Endothelial cell of umbilical vein (primary cell): ENCODE data around the gene MUC4. TPM values are rescaled to one million over a fixed set of nuclear protein-coding genes. Genes with fewer than 3 reads are reported as not detected.
"Not testable (repeated sequence)": the region's sequence is repeated elsewhere in the genome, so short reads cannot be mapped to it uniquely, and the experiment has no call there.

Experiments used
- BruUV-seq: library from RNA; stranded (reverse); fragments of 400-500 nt; replicated peaks from 2 replicates; lab custom pipeline; 2021; lab: Mats Ljungman, UMichigan
- CTCF ChIA-PET: fragments of 300-600, 350-600 bp; sonication (Branson Sonifier 250); formaldehyde crosslinking; loops from one replicate; lab custom pipeline; 2021; ENCODE audit warnings: antibody characterized with exemption, inconsistent platforms; lab: Charles Lee
- POLR2A ChIA-PET: fragments of 300-600, 350-600 bp; sonication (Branson Sonifier 250); formaldehyde crosslinking; loops from one replicate; lab custom pipeline; 2021; ENCODE audit warnings: antibody characterized with exemption, inconsistent platforms; lab: Charles Lee
- DNase-seq: peaks from one replicate; pipeline ENCODE4 v3.0.0-alpha.2; 2011; ENCODE audit warnings: low read depth, low spot score
- FAIRE-seq: peaks from 2 replicates; lab custom pipeline; 2011; peaks lifted over from hg19 to GRCh38; lab: Jason Lieb, UNC
- H2AFZ ChIP-seq: 2 replicates; pipeline ENCODE4 v1.6.0; 2012; ENCODE audit warnings: low read depth, low read length, control low read depth, inconsistent platforms
- H3K27ac ChIP-seq: 2 replicates; pipeline ENCODE4 v1.5.1; 2011; ENCODE audit warnings: low read depth, mild to moderate bottlenecking, control low read depth, low read length, moderate library complexity; ENCODE audit not compliant: insufficient read depth
- H3K27me3 ChIP-seq, 2 experiments: 2 replicates each; pipeline versions ENCODE4 v1.6.0 to v1.6.1; 2011; ENCODE audit warnings: low read length in 2 of 2, mixed read lengths in 1 of 2; ENCODE audit not compliant: control insufficient read depth in 2 of 2, insufficient read depth in 2 of 2
- H3K36me3 ChIP-seq, 2 experiments: 2 replicates in 1 of 2; 3 replicates in 1 of 2; pipeline ENCODE4 v1.5.1; 2011; ENCODE audit warnings: low read length in 2 of 2, mild to moderate bottlenecking in 1 of 2, moderate library complexity in 1 of 2; ENCODE audit not compliant: control insufficient read depth in 2 of 2, insufficient read depth in 2 of 2; ENCODE audit errors: extremely low read depth in 1 of 2
- H3K4me1 ChIP-seq: 3 replicates; pipeline ENCODE4 v1.5.1; 2011; ENCODE audit warnings: mild to moderate bottlenecking, low read length; ENCODE audit not compliant: control insufficient read depth, insufficient read depth; ENCODE audit errors: extremely low read depth
- H3K4me2 ChIP-seq: 2 replicates; pipeline ENCODE4 v1.6.1; 2011; ENCODE audit warnings: low read length, control low read depth, mixed read lengths; ENCODE audit not compliant: insufficient read depth
- H3K4me3 ChIP-seq, 3 experiments: fragments of 200-600 bp in 1 of 3; sonication (generic), shearing (Covaris generic) in 1 of 3; replicated peaks in 1 of 3; 2 replicates each; pipeline ENCODE4 v1.5.1; 2011 to 2016; ENCODE audit warnings: control low read depth in 3 of 3, low read length in 3 of 3, mild to moderate bottlenecking in 2 of 3, inconsistent platforms in 1 of 3, low read depth in 1 of 3, moderate library complexity in 1 of 3; ENCODE audit not compliant: insufficient read depth in 1 of 3
- H3K79me2 ChIP-seq: 2 replicates; pipeline ENCODE4 v1.6.0; 2012; ENCODE audit warnings: low read length, inconsistent platforms; ENCODE audit not compliant: control insufficient read depth, insufficient read depth
- H3K9ac ChIP-seq: replicated peaks from 2 replicates; pipeline ENCODE3; 2011; ENCODE audit warnings: low read length, control low read depth; ENCODE audit not compliant: insufficient read depth; ENCODE audit errors: extremely low read depth
- H3K9me1 ChIP-seq: replicated peaks from 3 replicates; pipeline ENCODE4 v1.6.0; 2011; ENCODE audit warnings: mild to moderate bottlenecking, low read length; ENCODE audit not compliant: control insufficient read depth, insufficient read depth; ENCODE audit errors: extremely low read depth
- H3K9me3 ChIP-seq: replicated peaks from 2 replicates; pipeline ENCODE4 v1.5.1; 2012; ENCODE audit warnings: low read length, inconsistent platforms; ENCODE audit not compliant: control insufficient read depth, insufficient read depth
- H4K20me1 ChIP-seq: replicated peaks from 2 replicates; pipeline ENCODE3; 2011; ENCODE audit warnings: mild to moderate bottlenecking, low read length; ENCODE audit not compliant: control insufficient read depth, insufficient read depth; ENCODE audit errors: extremely low read depth
- EZH2 ChIP-seq: IDR thresholded peaks from 2 replicates; pipeline ENCODE4 v1.6.1; 2012; ENCODE audit warnings: borderline replicate concordance, low read depth, mild to moderate bottlenecking, moderate library complexity, low read length, inconsistent platforms; ENCODE audit not compliant: severe bottlenecking
- FOS ChIP-seq: IDR thresholded peaks from 2 replicates; pipeline ENCODE4 v1.6.1; 2011; ENCODE audit warnings: mild to moderate bottlenecking, low read length, moderate library complexity, borderline replicate concordance; ENCODE audit not compliant: insufficient read depth
- GATA2 ChIP-seq: IDR thresholded peaks from 2 replicates; pipeline ENCODE4 v1.7.0; 2011; ENCODE audit warnings: low read depth, mild to moderate bottlenecking, moderate library complexity, mixed read lengths, low read length; ENCODE audit not compliant: insufficient read length, insufficient read depth
- JUN ChIP-seq: IDR thresholded peaks from 2 replicates; pipeline ENCODE4 v1.6.1; 2011; ENCODE audit warnings: borderline replicate concordance, low read depth; ENCODE audit not compliant: insufficient read length, insufficient read depth
- MYC ChIP-seq: IDR thresholded peaks from one replicate; pipeline ENCODE4 v1.6.1; 2011; ENCODE audit warnings: mild to moderate bottlenecking, low read depth, low read length
- POLR2A ChIP-seq: IDR thresholded peaks from 2 replicates; pipeline ENCODE4 v1.6.1; 2012; ENCODE audit warnings: low read depth, mild to moderate bottlenecking, control low read depth, low read length
- POLR2AphosphoS5 ChIP-seq: IDR thresholded peaks from 2 replicates; pipeline ENCODE4 v1.6.1; 2012; ENCODE audit warnings: low read depth, mild to moderate bottlenecking, control low read depth, low read length, moderate library complexity; ENCODE audit not compliant: insufficient read depth
- dilution Hi-C: fragments of 300-500 bp; cut with MboI; formaldehyde crosslinking; loops from one replicate; pipeline ENCODE4 v1.15.0; 2019; ENCODE audit warnings: low sequenced_read_pairs; ENCODE audit not compliant: extremely low pct_ligation_motif_present
- intact Hi-C: fragments of 100-400 bp; cut with micrococcal nuclease; formaldehyde crosslinking; loops from one replicate; pipeline ENCODE4 v1.10.0; 2022
- polyA plus RNA-seq, 4 experiments: library from polyadenylated mRNA; depleted of rRNA in 3 of 4; stranded (reverse) in 3 of 4; unstranded in 1 of 4; fragments of >200 nt; gene quantifications; 2 replicates each; pipeline versions ENCODE4 v1.2.1 to v1.2.3, GENCODE V29; 2011 to 2012; ENCODE audit warnings: missing spikeins in 1 of 4
- total RNA-seq: library from RNA; stranded (reverse); gene quantifications from 2 replicates; pipeline ENCODE4 v1.2.3, GENCODE V29; 2021
- TF ChIP-seq, protein P1 (sequence below): IDR thresholded peaks from 2 replicates; pipeline ENCODE4 v1.6.1; 2011; ENCODE audit not compliant: insufficient read depth, insufficient read length
- TF ChIP-seq, protein P2 (sequence below), 2 donors: IDR thresholded peaks; 1 replicate in 1 of 2; 2 replicates in 1 of 2; pipeline ENCODE4 v1.5.1; 2011; ENCODE audit warnings: low read length in 2 of 2, mild to moderate bottlenecking in 2 of 2, moderate library complexity in 2 of 2, control low read depth in 1 of 2, inconsistent platforms in 1 of 2, low read depth in 1 of 2; ENCODE audit not compliant: insufficient read depth in 1 of 2; ENCODE audit errors: extremely low read depth in 1 of 2

The MUC4 gene
- total and polyA plus RNA-seq, 2 donors (not counting 3 experiments of a cell fraction or from before 2014, with no cell fraction given) = 0.04 TPM; not detected in 1

DNA sequence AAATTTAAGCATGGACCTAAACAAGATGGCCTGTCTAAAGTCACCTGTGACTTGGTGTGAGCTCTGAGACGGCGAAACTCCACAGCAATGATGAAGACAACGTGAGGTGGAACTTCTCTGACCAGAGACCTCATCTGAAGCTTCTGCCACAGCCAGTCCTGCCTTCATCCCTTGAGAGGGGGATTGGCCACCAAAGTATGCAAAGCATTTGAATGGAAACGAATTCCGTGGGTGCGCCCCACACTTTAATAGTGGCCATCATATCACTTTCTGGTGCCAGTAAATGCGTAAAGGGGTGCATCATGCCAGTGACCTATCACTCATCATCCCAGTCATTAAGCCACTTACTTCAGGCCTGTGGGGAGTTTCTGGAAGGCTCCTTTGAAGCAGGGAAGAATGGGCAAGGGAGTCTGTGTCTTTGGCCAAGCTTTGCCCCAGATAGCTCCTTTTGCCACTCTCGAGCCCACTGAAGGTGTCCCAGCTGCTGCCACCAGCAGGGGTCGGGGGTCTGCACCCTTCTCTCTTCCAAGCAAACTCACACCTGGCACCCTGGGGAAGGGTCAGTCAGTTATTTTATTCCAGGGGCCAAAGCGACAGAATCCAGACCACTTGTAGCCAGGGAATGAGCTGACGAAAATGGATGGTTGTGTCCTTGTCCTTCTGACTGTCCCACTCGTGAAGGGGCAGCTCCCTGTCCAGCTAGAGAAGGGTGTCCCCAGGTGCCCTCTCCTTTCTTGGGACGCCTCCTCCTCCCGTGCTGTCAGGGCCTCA is 73.3 kb downstream of the MUC4 start:
- H3K36me3 ChIP-seq = no peaks in the 10 kb centered on the region
- H3K27me3 ChIP-seq = peaks cover 0 to 2% of the 10 kb centered on the region in 2 experiments
- ChIA-PET POLR2A (no interaction called here), CTCF (interaction anchor here (0.9 to 1.0 kb wide), 2 partner anchors 21 to 262 kb away, joined by 3 to 4 read pairs; no protein-coding TSS in a partner anchor)
- H3K9me3 ChIP-seq = no peaks in the 10 kb centered on the region
- dilution Hi-C loops = no loop called here
- no peaks in the 10 kb centered on the region for H3K79me2 ChIP-seq
- H3K27ac ChIP-seq = no peak overlapping the region
- H3K4me2 ChIP-seq = no peak overlapping the region
- no peaks in the 10 kb centered on the region for H4K20me1 ChIP-seq
- H2AFZ ChIP-seq = no peak overlapping the region
- TF ChIP-seq POLR2A = no peak
- TF ChIP-seq POLR2AphosphoS5 = no peak
- TF ChIP-seq GATA2 = no peak
- TF ChIP-seq, protein P1, sequence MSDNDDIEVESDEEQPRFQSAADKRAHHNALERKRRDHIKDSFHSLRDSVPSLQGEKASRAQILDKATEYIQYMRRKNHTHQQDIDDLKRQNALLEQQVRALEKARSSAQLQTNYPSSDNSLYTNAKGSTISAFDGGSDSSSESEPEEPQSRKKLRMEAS = no peak
- TF ChIP-seq EZH2 = no peak
- TF ChIP-seq FOS = no peak
- TF ChIP-seq JUN = no peak
- no peak for TF ChIP-seq MYC
- TF ChIP-seq, protein P2, sequence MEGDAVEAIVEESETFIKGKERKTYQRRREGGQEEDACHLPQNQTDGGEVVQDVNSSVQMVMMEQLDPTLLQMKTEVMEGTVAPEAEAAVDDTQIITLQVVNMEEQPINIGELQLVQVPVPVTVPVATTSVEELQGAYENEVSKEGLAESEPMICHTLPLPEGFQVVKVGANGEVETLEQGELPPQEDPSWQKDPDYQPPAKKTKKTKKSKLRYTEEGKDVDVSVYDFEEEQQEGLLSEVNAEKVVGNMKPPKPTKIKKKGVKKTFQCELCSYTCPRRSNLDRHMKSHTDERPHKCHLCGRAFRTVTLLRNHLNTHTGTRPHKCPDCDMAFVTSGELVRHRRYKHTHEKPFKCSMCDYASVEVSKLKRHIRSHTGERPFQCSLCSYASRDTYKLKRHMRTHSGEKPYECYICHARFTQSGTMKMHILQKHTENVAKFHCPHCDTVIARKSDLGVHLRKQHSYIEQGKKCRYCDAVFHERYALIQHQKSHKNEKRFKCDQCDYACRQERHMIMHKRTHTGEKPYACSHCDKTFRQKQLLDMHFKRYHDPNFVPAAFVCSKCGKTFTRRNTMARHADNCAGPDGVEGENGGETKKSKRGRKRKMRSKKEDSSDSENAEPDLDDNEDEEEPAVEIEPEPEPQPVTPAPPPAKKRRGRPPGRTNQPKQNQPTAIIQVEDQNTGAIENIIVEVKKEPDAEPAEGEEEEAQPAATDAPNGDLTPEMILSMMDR (IDR thresholded peaks at IDR 0.05; ENCODE audit: extremely low read depth in 1 of 2, insufficient read depth in 1 of 2, low read depth in 1 of 2, low read length in 2 of 2) = no peak
- DNase-seq = no peak
- H3K9ac ChIP-seq = no peak overlapping the region
- intact Hi-C loops = no loop called here
- no peak overlapping the region for H3K4me3 ChIP-seq
- no peaks in the 10 kb centered on the region for H3K4me1 ChIP-seq
- BruUV-seq = no TSS peak
- no peak for FAIRE-seq
- no peaks in the 10 kb centered on the region for H3K9me1 ChIP-seq

- FAIRE-seq, H3K9me1 ChIP-seq, H3K9ac ChIP-seq, H3K4me3 ChIP-seq, H3K4me1 ChIP-seq, DNase-seq, H3K4me2 ChIP-seq, H3K9me3 ChIP-seq, BruUV-seq, POLR2A ChIA-PET, H3K27me3 ChIP-seq, H4K20me1 ChIP-seq, H3K36me3 ChIP-seq, H3K79me2 ChIP-seq, H3K27ac ChIP-seq, dilution Hi-C loops, H2AFZ ChIP-seq, intact Hi-C loops: not testable (repeated sequence)
- CTCF ChIA-PET = interaction anchor here (1.0 kb wide), 1 partner anchor 263 kb away, joined by 4 read pairs; no protein-coding TSS in a partner anchor
These were observed 73.9 kb downstream of the MUC4 start for GRCh38 chr3:195737782-195738181.
